ENCODE measurements around the gene GKAP1.

GRCh38 chr9:83721509-83721908 is 96.1 kb downstream of the GKAP1 start:
- TF ChIP-seq CTCF (IDR thresholded peaks at IDR 0.05): no peak
- no peak for TF ChIP-seq POLR2A (IDR thresholded peaks at IDR 0.05)
